ENCODE measurements around the gene SLC10A7.

Gene SLC10A7

GRCh38 chr4:146450524-146450923 lies 71.2 kb downstream of the SLC10A7 start:
- Histone ChIP-seq H3K27ac (ENCODE audit: poor library complexity, severe bottlenecking) (no peak overlapping the region), H3K36me3 (ENCODE audit: low read depth) (no peaks in the 10 kb centered on the region), H3K9me3 (ENCODE audit: severe bottlenecking) (no peaks in the 10 kb centered on the region), H3K27me3 (ENCODE audit: insufficient read depth, poor library complexity, severe bottlenecking) (no peaks in the 10 kb centered on the region), H3K4me3 (ENCODE audit: severe bottlenecking) (no peak overlapping the region), H3K4me1 (ENCODE audit: insufficient read depth, poor library complexity, severe bottlenecking) (no peaks in the 10 kb centered on the region)
- ATAC-seq (ENCODE audit: low read depth) (no peak), DNase-seq (ENCODE audit: low spot score) (no peak)
- TF ChIP-seq CTCF (IDR thresholded peaks at IDR 0.05; ENCODE audit: poor library complexity, severe bottlenecking), result no peak

- DNase-seq (ENCODE audit: low spot score), result no peak
- no peak overlapping the region for H3K4me3 ChIP-seq (ENCODE audit: severe bottlenecking)
Observed at GRCh38 chr4:146446555-146446954, 75.2 kb downstream of the SLC10A7 start.

GRCh38 chr4:146445198-146446150 lies 76.3 kb downstream of the SLC10A7 start:
- no peaks in the 10 kb centered on the region for H3K27me3 ChIP-seq (ENCODE audit: insufficient read depth, poor library complexity, severe bottlenecking)
- no peak overlapping the region for H3K4me3 ChIP-seq (ENCODE audit: severe bottlenecking)
- ATAC-seq (ENCODE audit: low read depth) (no peak), DNase-seq (ENCODE audit: low spot score) (no peak)
- H3K36me3 ChIP-seq (ENCODE audit: low read depth), result no peaks in the 10 kb centered on the region
- H3K27ac ChIP-seq (ENCODE audit: poor library complexity, severe bottlenecking), result no peak overlapping the region
- no peak for TF ChIP-seq CTCF (IDR thresholded peaks at IDR 0.05; ENCODE audit: poor library complexity, severe bottlenecking)
- H3K4me1 ChIP-seq (ENCODE audit: insufficient read depth, poor library complexity, severe bottlenecking), result peaks cover 8% of the 10 kb centered on the region
- no peaks in the 10 kb centered on the region for H3K9me3 ChIP-seq (ENCODE audit: severe bottlenecking)

More at GRCh38 chr4:146446555-146446954, 75.2 kb downstream of the SLC10A7 start:
- ATAC-seq (ENCODE audit: low read depth), result no peak
- H3K27ac ChIP-seq (ENCODE audit: poor library complexity, severe bottlenecking), result no peak overlapping the region
- TF ChIP-seq CTCF (IDR thresholded peaks at IDR 0.05; ENCODE audit: poor library complexity, severe bottlenecking), result no peak
- peaks cover 8% of the 10 kb centered on the region for H3K4me1 ChIP-seq (ENCODE audit: insufficient read depth, poor library complexity, severe bottlenecking)
- H3K27me3 ChIP-seq (ENCODE audit: insufficient read depth, poor library complexity, severe bottlenecking), result no peaks in the 10 kb centered on the region
- no peaks in the 10 kb centered on the region for H3K9me3 ChIP-seq (ENCODE audit: severe bottlenecking)
- no peaks in the 10 kb centered on the region for H3K36me3 ChIP-seq (ENCODE audit: low read depth)

- ATAC-seq (ENCODE audit: low read depth) (no peak), DNase-seq (ENCODE audit: low spot score) (no peak)
- H3K27me3 ChIP-seq (ENCODE audit: insufficient read depth, poor library complexity, severe bottlenecking), result no peaks in the 10 kb centered on the region
- H3K27ac ChIP-seq (ENCODE audit: poor library complexity, severe bottlenecking), result no peak overlapping the region
- TF ChIP-seq CTCF (IDR thresholded peaks at IDR 0.05; ENCODE audit: poor library complexity, severe bottlenecking), result no peak
- no peaks in the 10 kb centered on the region for H3K36me3 ChIP-seq (ENCODE audit: low read depth)
- no peak overlapping the region for H3K4me3 ChIP-seq (ENCODE audit: severe bottlenecking)
- H3K9me3 ChIP-seq (ENCODE audit: severe bottlenecking), result no peaks in the 10 kb centered on the region
- H3K4me1 ChIP-seq (ENCODE audit: insufficient read depth, poor library complexity, severe bottlenecking), result peaks cover 8% of the 10 kb centered on the region
Observed at GRCh38 chr4:146443525-146443924, 78.2 kb downstream of the SLC10A7 start.

GRCh38 chr4:146442801-146443200 lies 78.9 kb downstream of the SLC10A7 start:
- H3K9me3 ChIP-seq (ENCODE audit: severe bottlenecking), result no peaks in the 10 kb centered on the region
- ATAC-seq (ENCODE audit: low read depth), result peak; percentile 62; the same call in 2 of the 3 replicates
- H3K36me3 ChIP-seq (ENCODE audit: low read depth), result no peaks in the 10 kb centered on the region
- no peaks in the 10 kb centered on the region for H3K27me3 ChIP-seq (ENCODE audit: insufficient read depth, poor library complexity, severe bottlenecking)
- H3K4me3 ChIP-seq (ENCODE audit: severe bottlenecking), result no peak overlapping the region
- TF ChIP-seq CTCF (IDR thresholded peaks at IDR 0.05; ENCODE audit: poor library complexity, severe bottlenecking), result no peak
- H3K27ac ChIP-seq (ENCODE audit: poor library complexity, severe bottlenecking), result no peak overlapping the region
- DNase-seq (ENCODE audit: low spot score), result no peak
- H3K4me1 ChIP-seq (ENCODE audit: insufficient read depth, poor library complexity, severe bottlenecking), result peaks cover 8% of the 10 kb centered on the region

All from RWPE2 (cell line).